GM12878 (cell line): ENCODE measurements around the gene SKIDA1. TPM values are rescaled to one million over a fixed set of nuclear protein-coding genes. Genes with fewer than 3 reads are reported as not detected.

ENCODE experiments used
- BACH1 ChIP-seq: fragments of 450-650 bp; IDR thresholded peaks from 2 replicates; pipeline ENCODE4 v1.6.1; 2017; ENCODE audit warnings: mild to moderate bottlenecking, borderline replicate concordance
- BCL11A ChIP-seq: IDR thresholded peaks from 2 replicates; pipeline ENCODE4 v1.6.1; 2011; ENCODE audit warnings: low read depth, low read length
- BMI1 ChIP-seq: fragments of 450-650 bp; IDR thresholded peaks from 2 replicates; pipeline ENCODE4 v1.6.1; 2016; ENCODE audit warnings: mild to moderate bottlenecking, moderate library complexity, borderline replicate concordance
- CBFB ChIP-seq: IDR thresholded peaks from 2 replicates; pipeline ENCODE4 v1.6.1; 2016; ENCODE audit warnings: antibody characterized with exemption, low read depth
- CEBPZ ChIP-seq: fragments of 150-350 bp; IDR thresholded peaks from 2 replicates; pipeline ENCODE4 v1.6.1; 2016; ENCODE audit warnings: low read depth, low read length
- EGR1 ChIP-seq, 2 experiments: IDR thresholded peaks; 1 replicate in 1 of 2; 2 replicates in 1 of 2; pipeline ENCODE4 v1.6.1; 2011 to 2012; ENCODE audit warnings: low read depth in 2 of 2, low read length in 2 of 2, borderline replicate concordance in 1 of 2, mild to moderate bottlenecking in 1 of 2, moderate library complexity in 1 of 2
- ESRRA ChIP-seq: IDR thresholded peaks from 2 replicates; pipeline ENCODE4 v1.6.1; 2012; ENCODE audit warnings: mild to moderate bottlenecking, low read length, improper control_type of control experiment
- FOXK2 ChIP-seq: fragments of 450-650 bp; IDR thresholded peaks from 2 replicates; pipeline ENCODE4 v1.6.1; 2017; ENCODE audit warnings: mild to moderate bottlenecking, moderate library complexity
- KLF5 ChIP-seq: fragments of 450-650 bp; IDR thresholded peaks from 2 replicates; pipeline ENCODE4 v1.6.1; 2014; ENCODE audit warnings: mild to moderate bottlenecking; ENCODE audit not compliant: partially characterized antibody
- MEF2B ChIP-seq: fragments of 450-650 bp; IDR thresholded peaks from 2 replicates; pipeline ENCODE4 v1.6.1; 2018; ENCODE audit warnings: mild to moderate bottlenecking, moderate library complexity; ENCODE audit not compliant: partially characterized antibody, poor library complexity, severe bottlenecking
- MXI1 ChIP-seq: fragments of 150-350 bp; IDR thresholded peaks from 2 replicates; pipeline ENCODE4 v1.6.1; 2011; ENCODE audit warnings: low read depth, mild to moderate bottlenecking, inconsistent platforms, low read length, improper control_type of control experiment
- MYC ChIP-seq: IDR thresholded peaks from 2 replicates; pipeline ENCODE4 v1.6.1; 2011; ENCODE audit warnings: mild to moderate bottlenecking, low read length, moderate library complexity, inconsistent platforms; ENCODE audit not compliant: insufficient read depth, insufficient replicate concordance, insufficient read length, severe bottlenecking
- RCOR1 ChIP-seq: conservative IDR thresholded peaks from 2 replicates; pipeline ENCODE4 v1.6.1; 2012; ENCODE audit warnings: low read depth, low read length, improper control_type of control experiment
- RELA ChIP-seq: fragments of 450-650 bp; IDR thresholded peaks from 2 replicates; pipeline ENCODE4 v1.8.0; 2014; ENCODE audit warnings: borderline replicate concordance; ENCODE audit not compliant: partially characterized antibody
- RUNX3 ChIP-seq: IDR thresholded peaks from 2 replicates; pipeline ENCODE4 v1.6.1; 2012; ENCODE audit warnings: low read length, inconsistent platforms
- SRF ChIP-seq, 2 experiments: IDR thresholded peaks; 2 replicates each; pipeline ENCODE4 v1.6.1; 2011; ENCODE audit warnings: low read depth in 2 of 2, low read length in 2 of 2, mild to moderate bottlenecking in 1 of 2, moderate library complexity in 1 of 2
- ZBED1 ChIP-seq: IDR thresholded peaks from 2 replicates; pipeline ENCODE4 v1.6.1; 2016; ENCODE audit warnings: borderline replicate concordance
- ZNF207 ChIP-seq: fragments of 450-650 bp; IDR thresholded peaks from 2 replicates; pipeline ENCODE4 v1.6.1; 2014; ENCODE audit warnings: antibody characterized with exemption, mild to moderate bottlenecking, borderline replicate concordance
- polyA plus RNA-seq, 11 experiments: library from polyadenylated mRNA; depleted of rRNA in 4 of 11; unstranded in 6 of 11; stranded (reverse) in 5 of 11; fragments of >200 nt; fragmentation: Nextera tagmentation in 4 of 11; fragmentation: Illumina TruSeq in 1 of 11; extraction: Ambion mirVana in 4 of 11; extraction: Trizol in 1 of 11; gene quantifications; 1 replicate in 1 of 11; 2 replicates in 10 of 11; pipeline versions ENCODE4 v1.2.1 to v1.2.3, GENCODE V29; 2011 to 2016; ENCODE audit warnings: inconsistent platforms in 2 of 11, missing spikeins in 2 of 11, low read depth in 1 of 11
- total RNA-seq, 4 experiments: library from RNA; depleted of rRNA in 3 of 4; stranded (reverse); fragments of >200 nt in 3 of 4; fragmentation: Illumina TruSeq in 1 of 4; extraction: Trizol in 1 of 4; gene quantifications; 2 replicates each; pipeline versions ENCODE4 v1.2.1 to v1.2.3, GENCODE V29; 2013 to 2021
- TF ChIP-seq, protein P1 (sequence below): fragments of 450-650 bp; IDR thresholded peaks from 2 replicates; pipeline ENCODE4 v1.6.1; 2017; ENCODE audit warnings: antibody characterized with exemption, mild to moderate bottlenecking, moderate library complexity
- TF ChIP-seq, protein P2 (sequence below): fragments of 450-650 bp; IDR thresholded peaks from 2 replicates; pipeline ENCODE4 v1.6.1; 2017; ENCODE audit warnings: low read depth, mild to moderate bottlenecking, moderate library complexity
- TF ChIP-seq, protein P3 (sequence below): IDR thresholded peaks from 2 replicates; pipeline ENCODE4 v1.6.1; 2012; ENCODE audit warnings: low read depth, low read length, improper control_type of control experiment

Gene SKIDA1
- total and polyA plus RNA-seq, 10 of the 15 experiments (the other 5 are each of a cell fraction or from before 2014, with no cell fraction given) = 0.05 to 0.90 (median 0.28) TPM

- TF ChIP-seq, protein P1, sequence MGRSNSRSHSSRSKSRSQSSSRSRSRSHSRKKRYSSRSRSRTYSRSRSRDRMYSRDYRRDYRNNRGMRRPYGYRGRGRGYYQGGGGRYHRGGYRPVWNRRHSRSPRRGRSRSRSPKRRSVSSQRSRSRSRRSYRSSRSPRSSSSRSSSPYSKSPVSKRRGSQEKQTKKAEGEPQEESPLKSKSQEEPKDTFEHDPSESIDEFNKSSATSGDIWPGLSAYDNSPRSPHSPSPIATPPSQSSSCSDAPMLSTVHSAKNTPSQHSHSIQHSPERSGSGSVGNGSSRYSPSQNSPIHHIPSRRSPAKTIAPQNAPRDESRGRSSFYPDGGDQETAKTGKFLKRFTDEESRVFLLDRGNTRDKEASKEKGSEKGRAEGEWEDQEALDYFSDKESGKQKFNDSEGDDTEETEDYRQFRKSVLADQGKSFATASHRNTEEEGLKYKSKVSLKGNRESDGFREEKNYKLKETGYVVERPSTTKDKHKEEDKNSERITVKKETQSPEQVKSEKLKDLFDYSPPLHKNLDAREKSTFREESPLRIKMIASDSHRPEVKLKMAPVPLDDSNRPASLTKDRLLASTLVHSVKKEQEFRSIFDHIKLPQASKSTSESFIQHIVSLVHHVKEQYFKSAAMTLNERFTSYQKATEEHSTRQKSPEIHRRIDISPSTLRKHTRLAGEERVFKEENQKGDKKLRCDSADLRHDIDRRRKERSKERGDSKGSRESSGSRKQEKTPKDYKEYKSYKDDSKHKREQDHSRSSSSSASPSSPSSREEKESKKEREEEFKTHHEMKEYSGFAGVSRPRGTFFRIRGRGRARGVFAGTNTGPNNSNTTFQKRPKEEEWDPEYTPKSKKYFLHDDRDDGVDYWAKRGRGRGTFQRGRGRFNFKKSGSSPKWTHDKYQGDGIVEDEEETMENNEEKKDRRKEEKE = no peak
- TF ChIP-seq BMI1 (0 out of 2 replicates have a peak, but pooled peaks have one; percentile 47), BACH1 (no peak), RCOR1 (no peak), CEBPZ (no peak), MXI1 (peak; percentile 52; the same call in 1 of the 2 replicates), MYC (no peak), RUNX3 (peak; percentile 52), SRF (IDR thresholded peaks at IDR 0.05; ENCODE audit: low read depth in 2 of 2, low read length in 2 of 2) (no peak), ZNF207 (no peak), FOXK2 (peak; percentile 62), KLF5 (no peak), MEF2B (peak; percentile 42), ESRRA (no peak), BCL11A (no peak), RELA (peak; percentile 29), CBFB (no peak), EGR1 (IDR thresholded peaks at IDR 0.05; ENCODE audit: borderline replicate concordance in 1 of 2, low read depth in 2 of 2, low read length in 2 of 2) (peak in 1 of 2 experiments; percentile 60; a peak in 2 of 3 replicates), ZBED1 (no peak)
- TF ChIP-seq, protein P2, sequence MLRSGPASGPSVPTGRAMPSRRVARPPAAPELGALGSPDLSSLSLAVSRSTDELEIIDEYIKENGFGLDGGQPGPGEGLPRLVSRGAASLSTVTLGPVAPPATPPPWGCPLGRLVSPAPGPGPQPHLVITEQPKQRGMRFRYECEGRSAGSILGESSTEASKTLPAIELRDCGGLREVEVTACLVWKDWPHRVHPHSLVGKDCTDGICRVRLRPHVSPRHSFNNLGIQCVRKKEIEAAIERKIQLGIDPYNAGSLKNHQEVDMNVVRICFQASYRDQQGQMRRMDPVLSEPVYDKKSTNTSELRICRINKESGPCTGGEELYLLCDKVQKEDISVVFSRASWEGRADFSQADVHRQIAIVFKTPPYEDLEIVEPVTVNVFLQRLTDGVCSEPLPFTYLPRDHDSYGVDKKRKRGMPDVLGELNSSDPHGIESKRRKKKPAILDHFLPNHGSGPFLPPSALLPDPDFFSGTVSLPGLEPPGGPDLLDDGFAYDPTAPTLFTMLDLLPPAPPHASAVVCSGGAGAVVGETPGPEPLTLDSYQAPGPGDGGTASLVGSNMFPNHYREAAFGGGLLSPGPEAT = peak; percentile 19; the same call in 1 of the 2 replicates
- TF ChIP-seq, protein P3, sequence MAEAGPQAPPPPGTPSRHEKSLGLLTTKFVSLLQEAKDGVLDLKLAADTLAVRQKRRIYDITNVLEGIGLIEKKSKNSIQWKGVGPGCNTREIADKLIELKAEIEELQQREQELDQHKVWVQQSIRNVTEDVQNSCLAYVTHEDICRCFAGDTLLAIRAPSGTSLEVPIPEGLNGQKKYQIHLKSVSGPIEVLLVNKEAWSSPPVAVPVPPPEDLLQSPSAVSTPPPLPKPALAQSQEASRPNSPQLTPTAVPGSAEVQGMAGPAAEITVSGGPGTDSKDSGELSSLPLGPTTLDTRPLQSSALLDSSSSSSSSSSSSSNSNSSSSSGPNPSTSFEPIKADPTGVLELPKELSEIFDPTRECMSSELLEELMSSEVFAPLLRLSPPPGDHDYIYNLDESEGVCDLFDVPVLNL = no peak
Measured at GRCh38 chr10:21525367-21526187, at the start of gene SKIDA1 (continued).
